GM21447 (cell line): ENCODE measurements around the gene INPP5D.
"Not testable (repeated sequence)": the region's sequence is repeated elsewhere in the genome, so short reads cannot be mapped to it uniquely, and the experiment has no call there.

ENCODE experiments used
- ATAC-seq: cut with Tn5 transposase; IDR thresholded peaks from one replicate; pipeline ENCODE4 v1.9.1; 2021; ENCODE audit not compliant: unreplicated experiment

The INPP5D gene

DNA sequence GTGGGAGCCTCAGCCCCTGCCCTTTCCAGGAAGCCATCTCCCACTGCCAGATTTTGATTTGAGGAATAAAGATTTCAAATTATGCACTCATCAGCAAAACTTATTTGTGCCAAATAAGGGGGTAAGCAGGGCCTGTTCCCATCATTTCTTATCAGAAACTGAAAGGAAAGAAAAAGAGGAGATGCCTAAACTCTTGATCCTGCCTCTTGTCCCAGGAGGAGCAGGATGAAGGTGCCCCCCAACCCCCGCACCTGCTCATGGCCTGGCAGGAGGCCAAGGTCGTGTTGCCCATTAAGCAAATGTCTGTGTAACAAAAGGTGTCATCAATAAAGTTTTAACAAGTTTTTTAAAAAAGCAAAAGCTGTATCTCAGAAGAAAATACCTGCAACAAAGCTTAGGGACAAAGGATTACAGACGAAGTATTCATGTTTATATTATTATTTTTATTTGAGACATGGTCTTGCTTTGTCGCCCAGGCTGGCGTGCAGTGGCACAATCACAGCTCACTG is 80.0 kb downstream of the INPP5D start:
- no peak for ATAC-seq

DNA sequence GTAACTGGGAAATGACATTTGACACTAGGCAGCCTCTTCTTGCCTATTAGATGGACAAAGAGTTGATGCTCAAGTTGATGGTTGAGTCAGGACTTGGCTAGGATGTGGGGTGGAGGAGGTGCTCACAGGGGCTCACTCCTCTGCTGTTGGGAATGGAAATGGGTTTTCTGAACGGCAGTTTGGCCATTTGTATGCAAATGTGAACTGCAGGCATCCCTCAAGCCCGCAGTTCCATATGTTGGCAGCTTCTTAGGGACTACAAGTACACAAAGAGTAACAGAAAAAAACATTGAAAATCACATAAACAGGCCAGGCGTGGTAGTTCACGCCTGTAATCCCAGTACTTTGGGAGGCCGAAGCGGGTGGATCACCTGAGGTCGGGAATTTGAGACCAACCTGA is 80.8 kb downstream of the INPP5D start:
- no peak for ATAC-seq

DNA sequence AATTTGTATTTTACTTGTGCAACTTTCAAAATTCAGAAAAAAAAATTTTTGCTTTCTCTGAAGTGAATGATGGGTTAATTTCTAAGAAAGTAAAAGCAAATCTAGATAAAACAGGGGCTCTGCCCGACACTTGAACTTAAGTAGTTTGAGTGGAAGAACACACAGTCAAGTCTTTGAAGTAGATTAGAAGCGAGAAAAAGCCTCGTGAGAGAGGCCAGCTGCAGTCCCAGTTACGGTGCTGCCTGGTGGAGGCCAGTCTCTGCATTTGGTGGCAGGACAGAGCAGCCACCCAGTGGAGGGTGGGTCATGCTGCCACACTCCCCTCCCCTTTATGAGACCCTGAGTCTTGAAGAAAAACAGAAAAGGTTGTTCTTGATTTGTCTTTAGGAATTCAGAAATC is 81.8 kb downstream of the INPP5D start:
- no peak for ATAC-seq

DNA sequence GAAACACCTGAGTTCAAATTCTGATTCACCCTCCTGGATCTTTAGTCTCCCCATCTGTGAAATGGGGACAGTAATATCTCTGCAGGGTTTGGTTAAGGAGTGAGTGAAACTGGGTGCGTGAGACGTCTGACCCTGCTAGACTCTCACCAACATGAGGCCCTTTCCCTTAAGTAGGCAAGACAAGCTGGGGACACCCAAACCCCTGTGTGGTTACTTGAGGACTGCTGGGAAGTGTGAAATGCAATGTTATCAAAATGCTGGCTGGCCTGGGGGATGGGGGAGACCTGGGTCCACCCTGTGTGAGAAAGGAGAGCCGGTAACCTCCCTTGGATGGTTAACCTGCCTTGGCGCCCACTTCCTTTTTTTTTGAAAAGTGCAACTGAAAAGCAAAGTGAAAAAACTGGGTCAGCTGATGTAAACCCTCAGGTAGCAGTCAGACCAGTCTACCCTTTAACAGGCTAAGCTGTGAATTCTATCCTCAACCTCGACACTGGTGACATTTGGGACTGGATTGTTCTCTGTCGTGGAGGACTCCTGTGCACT is 82.3 kb downstream of the INPP5D start:
- peak; percentile 91 for ATAC-seq

DNA sequence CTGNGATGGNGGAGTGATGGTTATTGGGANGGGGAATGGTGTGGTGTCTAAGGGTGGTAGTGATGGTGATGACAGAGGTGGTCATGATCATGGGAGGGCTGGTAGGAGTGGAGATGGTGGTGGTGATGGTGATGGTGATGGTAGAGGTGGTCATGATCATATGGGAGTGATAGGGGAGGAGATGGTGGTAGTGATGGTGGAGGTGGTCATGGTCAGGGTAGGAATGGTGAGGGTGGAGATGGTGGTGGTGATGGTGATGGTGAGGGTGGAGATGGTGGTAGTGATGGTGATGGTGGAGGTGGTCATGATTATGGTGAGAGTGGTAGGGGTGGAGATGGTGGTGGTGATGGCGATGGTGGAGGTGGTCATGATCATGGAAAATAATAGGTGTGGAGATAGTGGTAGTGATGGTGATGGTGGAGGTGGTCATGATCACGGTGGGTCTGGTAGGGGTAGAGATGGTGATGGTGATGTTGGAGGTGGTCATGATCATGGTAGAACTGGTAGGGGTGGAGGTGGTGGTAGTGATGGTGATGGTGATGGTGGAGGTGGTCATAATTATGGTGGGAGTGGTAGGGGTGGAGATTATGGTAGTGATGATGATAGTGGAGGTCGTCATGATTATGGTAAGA is 83.7 kb downstream of the INPP5D start:
- ATAC-seq: no peak

DNA sequence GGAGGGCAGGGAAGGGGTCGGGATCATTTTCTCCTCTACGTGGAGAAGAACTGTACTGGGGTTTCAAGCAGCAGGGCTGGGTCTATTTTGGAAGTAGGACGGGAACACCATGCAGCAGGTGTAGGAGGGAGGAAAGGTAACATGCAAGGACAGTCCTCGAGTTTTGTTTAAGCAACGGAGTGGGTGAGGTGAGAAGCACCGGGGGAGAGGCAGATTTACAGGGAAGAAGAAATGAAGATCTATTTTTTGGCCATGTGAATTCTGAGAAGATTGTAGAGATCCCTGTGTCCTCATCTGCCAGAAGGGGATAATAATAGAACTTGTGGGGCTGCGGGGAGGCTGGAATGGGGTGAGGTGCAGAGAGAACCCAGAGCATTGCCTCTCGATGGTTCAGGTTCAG is 85.6 kb downstream of the INPP5D start:
- no peak for ATAC-seq

DNA sequence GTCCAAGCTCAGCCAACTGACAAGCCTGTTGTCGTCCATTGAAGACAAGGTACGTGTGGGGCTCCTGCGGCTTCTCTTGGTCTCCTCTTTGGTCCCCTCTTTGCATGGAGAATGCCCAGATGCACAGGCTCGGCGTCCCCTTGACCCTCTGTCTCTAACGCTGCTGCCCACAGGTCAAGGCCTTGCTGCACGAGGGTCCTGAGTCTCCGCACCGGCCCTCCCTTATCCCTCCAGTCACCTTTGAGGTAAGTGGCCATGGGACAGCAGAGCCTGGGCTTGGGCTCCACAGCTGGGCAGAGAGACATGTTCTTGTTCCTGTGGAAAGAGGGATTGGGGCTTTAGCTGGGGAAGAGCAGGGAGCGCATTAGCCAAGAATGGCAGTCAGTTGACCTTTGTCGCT is 86.1 kb downstream of the INPP5D start:
- ATAC-seq: no peak

DNA sequence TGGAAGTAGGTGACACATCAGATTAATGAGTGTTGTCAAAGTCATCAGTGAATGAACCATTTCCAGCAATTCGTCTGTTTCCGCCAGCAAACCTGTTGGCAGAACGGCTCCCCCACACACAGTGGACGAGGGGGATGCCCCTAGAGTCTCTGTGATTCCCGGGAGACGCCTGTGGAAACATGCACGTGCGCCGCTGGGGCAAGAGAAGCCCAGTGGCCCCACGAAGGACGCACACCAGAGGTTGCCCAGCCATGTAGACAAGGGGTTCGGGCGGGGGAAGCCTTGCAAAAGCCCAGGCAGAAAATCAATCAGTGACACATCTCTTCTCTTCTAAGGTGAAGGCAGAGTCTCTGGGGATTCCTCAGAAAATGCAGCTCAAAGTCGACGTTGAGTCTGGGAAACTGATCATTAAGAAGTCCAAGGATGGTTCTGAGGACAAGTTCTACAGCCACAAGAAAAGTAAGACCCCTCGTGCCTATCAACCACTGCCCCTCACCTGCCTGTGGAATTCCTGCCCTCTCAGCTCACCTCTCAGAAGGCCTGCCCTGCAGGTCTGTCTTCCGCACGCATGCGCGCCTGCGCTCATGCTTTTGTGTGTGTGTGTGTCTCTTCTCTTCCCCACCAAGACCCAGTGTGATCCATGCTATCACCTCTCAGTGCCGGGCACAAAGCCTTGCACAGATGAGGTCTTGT is 87.1 kb downstream of the INPP5D start:
- no peak for ATAC-seq

DNA sequence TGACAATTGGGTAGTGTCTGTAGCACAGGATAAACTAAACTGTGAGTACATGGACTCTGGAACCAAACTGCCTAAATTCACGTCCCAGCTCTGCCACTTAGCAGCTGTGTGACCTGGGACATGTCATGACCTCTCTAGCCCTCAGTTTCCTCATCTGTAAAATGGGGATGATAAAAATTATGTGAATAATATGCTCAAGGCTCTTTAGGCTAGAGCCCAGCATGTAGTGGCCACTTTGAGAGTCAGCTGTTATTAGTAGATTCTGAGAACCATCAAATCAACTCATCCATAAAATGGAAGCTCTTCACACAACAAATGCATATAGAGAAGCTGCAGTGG is 87.7 kb downstream of the INPP5D start:
- ATAC-seq: no peak

DNA sequence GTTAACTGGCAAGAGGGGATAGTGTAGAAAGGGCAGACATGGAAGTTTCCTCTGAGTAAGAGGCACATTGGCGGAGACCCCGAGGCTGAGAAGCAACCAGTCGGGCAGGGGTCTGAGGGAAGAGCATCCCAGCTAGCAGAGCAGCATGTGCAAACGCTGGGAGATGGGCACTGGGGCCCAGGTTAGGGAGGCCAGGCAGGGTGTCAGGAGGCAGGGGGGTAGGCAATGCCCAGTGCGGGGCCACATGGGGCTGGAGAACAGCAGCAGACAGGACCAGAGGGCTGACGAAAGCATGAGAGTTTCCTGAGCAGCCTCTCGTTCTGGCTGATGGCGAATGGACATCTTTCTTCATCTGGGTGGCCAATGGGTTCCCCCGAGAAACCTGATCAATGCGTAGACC is 88.2 kb downstream of the INPP5D start:
- ATAC-seq: no peak

DNA sequence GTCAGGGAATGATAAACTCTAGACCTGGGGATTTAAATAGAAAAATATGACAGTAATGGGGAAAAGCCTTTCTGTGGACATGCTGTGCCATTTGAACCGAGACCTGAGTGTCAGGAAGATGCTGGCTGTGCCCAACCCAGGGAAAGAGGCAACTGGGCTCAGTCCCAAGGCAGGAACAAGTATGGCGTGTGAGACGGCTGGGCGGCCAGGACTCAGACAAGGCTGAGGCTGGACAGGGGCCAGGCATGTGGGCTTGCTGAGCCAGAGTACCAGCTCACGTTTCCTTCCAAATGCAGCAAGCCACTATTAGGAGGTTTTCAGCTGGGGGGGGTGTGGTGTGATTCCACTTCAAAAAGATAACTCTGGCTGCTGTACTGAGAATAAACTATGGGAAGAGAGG is 92.4 kb downstream of the INPP5D start:
- no peak for ATAC-seq

DNA sequence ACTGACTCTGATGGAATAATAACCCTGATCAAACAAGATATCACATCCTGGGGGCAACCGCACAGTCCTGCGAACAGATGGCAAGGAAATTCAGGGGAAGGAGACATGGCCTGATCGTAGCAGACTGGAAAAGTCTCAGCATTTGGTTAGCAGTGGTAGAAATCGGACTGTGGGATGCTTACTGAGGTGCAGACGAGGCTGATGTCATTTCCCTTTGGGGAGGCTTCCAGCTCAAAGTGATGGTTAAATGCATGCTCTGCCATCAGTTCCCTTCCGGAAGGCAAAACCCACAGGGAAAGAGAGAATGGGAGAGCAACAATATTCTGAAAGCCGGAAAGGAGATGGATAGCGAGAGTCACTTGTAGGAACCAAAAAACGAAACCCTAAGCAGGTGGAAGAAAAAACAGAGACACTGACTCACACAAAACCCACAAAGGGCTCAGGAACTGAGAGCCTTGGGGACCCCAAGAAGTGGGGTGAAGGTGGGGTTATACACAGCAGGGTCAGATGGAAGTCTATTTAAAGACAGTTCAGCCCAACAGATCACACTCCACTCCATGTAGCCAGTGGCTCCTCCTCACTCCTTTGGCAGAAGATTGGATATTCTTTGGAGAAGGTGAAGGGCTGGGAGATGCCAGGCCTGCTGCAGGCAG is 93.1 kb downstream of the INPP5D start:
- no peak for ATAC-seq

DNA sequence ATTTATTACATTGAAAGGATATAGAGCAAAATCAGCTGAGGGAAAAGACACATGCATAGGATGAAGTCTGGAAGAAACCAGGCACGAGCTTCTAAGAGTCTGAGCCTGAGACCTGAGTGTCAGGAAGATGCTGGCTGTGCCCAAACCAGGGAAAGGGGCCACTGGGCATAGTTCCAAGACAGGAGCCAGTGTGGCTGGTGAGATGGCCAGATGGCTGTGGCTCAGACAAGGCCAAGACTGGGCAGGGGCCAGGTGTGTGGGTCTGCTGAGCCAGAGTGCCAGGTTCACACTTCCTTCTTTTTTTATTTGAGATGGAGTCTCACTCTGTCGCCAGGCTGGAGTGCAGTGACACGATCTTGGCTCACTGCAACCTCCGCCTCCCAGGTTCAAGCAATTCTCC is 95.9 kb downstream of the INPP5D start:
- ATAC-seq: no peak

DNA sequence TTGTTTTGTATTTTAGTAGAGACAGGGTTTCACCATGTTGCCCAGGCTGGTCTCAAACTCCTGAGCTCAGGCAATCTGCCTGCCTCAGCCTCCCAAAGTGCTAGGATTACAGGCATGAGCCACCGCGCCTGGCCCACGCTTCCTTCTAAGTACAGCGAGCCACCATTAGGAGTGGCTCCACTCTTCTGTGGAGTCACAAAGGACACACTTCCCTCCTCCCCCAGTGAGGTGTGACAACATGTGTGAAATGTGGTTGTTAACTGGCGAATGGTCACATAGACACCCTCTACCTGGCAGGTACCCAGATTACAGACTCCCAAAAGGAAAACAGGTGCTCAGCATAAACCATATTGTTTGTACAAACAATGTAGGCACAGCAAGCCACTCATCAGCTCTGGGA is 96.3 kb downstream of the INPP5D start:
- not testable (repeated sequence) for ATAC-seq

DNA sequence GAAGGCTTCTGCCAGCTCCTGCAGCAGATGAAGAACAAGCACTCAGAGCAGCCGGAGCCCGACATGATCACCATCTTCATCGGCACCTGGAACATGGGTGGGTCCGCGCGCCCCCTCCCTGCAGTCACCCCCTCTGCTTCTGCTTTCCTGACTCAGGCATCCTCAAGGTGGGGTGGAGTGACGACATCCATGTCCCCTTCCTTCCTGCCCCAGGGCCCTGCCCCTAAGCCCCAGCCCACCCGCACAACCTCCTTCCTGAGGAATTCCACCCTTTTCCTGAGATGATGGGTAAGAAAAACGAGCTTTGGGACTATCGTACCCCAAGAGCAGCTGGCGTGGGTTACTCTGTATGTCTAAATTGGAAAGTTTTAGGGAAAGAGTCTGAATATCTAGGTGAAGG is 101.6 kb downstream of the INPP5D start:
- ATAC-seq: no peak

DNA sequence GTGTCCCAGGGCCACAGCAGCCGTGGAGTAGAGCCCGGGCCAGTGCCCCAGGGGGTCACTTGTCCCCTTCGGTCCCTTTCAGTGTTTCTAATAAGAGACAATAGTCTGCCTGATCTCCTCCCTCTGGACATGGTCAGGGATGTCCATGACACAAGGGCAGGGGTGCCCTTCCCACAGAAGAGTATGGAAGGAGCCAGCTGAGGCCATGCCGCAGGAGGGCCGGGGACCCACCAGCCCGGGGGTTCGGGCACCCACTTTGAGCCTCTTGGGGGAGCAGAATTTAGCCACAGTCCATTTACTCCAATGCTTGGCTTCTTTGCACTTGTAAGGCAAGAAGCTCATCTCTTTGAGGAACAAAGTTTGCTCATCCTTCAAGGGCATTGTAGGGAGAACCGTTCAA is 102.6 kb downstream of the INPP5D start:
- no peak for ATAC-seq

DNA sequence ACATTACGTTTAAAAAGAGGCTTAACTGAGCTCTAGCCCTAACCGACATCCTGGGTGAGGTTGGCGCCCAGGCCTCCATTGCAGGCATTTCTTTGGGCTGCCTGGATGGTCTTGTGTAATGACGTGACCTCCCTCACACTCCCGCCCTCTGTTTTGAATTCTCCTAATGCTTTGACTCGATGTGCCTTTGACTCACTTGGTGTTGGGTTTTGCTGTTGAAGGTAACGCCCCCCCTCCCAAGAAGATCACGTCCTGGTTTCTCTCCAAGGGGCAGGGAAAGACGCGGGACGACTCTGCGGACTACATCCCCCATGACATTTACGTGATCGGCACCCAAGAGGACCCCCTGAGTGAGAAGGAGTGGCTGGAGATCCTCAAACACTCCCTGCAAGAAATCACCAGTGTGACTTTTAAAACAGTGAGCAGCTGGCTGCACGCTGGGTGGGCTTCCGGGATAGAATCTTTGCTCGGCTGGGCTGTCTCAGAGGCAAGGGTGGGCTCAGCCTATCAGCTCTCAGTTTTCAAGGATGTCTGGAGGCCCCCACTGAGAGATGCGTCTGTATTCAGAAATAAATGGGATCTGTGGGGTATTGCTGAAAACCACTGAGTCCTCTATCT is 103.5 kb downstream of the INPP5D start:
- no peak for ATAC-seq

DNA sequence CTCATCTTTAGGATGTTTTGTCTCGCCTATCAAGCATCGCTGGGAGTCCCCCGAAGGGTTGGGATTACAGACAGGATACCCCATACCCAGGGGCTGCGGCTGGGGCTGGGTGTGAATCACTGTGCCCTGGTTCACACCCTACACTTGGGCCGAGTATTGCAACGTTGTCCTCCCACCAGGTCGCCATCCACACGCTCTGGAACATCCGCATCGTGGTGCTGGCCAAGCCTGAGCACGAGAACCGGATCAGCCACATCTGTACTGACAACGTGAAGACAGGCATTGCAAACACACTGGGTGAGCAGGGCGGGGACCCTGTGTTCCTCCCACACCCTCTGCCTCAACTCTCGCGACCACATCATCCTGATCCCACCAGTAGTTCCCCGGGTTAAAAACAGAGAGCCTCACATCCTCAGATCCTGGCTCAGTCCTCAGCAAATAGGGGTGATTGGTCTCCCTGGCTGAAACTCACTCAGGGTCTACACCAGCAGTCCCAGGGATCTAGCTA is 104.0 kb downstream of the INPP5D start:
- ATAC-seq: no peak

DNA sequence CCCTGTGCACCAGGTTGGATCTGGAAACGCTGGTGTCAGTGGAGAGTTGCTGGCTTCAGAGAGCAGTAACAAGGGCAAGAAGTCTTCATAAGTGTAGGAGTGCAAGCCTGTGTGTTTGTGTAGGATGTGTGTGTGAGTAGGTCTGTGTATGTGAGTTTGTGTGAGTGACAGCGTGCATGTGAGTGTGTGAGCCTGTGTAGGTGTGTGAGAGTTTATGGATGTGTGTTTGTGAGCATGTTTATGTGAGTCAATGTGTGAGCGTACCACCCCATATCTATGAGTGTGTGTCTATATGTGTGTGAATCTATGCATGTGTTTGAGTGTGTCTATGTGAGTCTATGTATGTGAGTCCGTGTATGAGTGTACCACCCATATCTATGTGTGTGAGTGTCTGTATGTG is 104.8 kb downstream of the INPP5D start:
- no peak for ATAC-seq

DNA sequence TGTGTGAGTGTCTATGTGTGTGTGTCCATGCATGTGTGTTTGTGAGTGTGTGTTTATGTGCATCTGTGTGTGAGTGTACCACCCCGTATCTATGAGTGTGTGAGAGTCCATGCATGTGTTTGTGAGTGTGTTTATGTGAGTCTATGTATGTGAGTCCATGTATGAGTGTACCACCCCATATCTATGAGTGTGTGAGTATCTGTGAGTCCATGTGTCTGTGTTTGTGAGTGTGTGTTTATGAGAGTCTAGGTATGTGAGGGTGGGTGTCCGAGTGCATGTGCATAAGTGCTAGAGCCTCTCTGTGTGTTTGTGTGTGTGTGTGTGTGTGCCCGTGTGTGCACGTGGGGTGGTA is 105.4 kb downstream of the INPP5D start:
- no peak for ATAC-seq

DNA sequence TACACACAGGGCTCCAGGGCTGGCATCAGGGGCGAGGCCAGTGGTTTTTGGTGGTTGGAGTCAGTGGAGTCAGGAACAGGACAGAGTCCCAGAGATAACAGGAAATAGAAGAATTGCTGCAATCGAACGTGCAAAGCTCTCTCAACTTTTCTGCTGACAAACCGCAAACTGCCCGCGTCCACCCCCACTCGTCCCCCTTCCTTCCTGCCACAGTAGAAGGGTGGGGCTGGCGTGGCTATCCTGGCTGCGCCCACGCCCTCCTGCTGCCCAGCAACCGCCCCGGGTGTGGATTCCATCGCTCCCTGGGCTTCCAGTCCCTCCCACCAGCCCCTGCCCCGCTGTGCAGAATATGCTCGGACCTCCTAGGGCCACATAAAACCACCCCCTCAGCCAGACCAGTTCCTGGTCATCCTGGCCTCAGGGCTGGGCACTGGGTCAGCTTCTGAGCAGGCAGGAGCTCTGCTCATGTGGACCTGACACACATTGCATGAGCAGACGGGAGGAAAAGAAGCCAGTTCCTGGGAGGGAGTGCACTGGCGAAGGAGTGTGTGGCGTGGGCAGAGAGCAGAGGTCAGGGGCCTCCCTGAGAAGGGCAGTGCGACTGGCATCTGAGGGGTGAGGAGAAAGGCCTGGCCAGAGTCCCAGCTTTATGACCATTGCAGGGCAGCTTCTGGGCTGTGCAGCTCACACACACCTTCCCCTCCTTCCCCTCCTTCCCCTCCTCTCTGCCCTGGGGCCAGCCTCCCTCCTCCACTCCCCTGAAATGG is 105.9 kb downstream of the INPP5D start:
- no peak for ATAC-seq
